ENCODE results near the gene ZNF320.
A peak's percentile ranks its signal among the peaks of the same experiment; 100 is the strongest.
"Not testable (repeated sequence)": the region's sequence is repeated elsewhere in the genome, so short reads cannot be mapped to it uniquely, and the experiment has no call there.

The ZNF320 gene

GRCh38 chr19:52922841-52923777, 25.7 kb upstream of the ZNF320 start, which contains the start of gene ZNF888:
TSS of gene ZNF888 (minus strand) at chr19:52923428. CDS start at chr19:52917873, 5,555 bp downstream.
- DNase-seq (ENCODE audit: low read depth in 3 of 3, low spot score in 1 of 3) = peak; percentile 48 to 77 (median 67)

GRCh38 chr19:52917531-52917930, 20.1 kb upstream of the ZNF320 start:
- DNase-seq (ENCODE audit: low read depth in 3 of 3, low spot score in 1 of 3) = no peak

- DNase-seq (ENCODE audit: low read depth in 3 of 3, low spot score in 1 of 3) = no peak
Measured at GRCh38 chr19:52910648-52911047, 13.2 kb upstream of the ZNF320 start.

- not testable (repeated sequence) for DNase-seq (ENCODE audit: low read depth in 3 of 3, low spot score in 1 of 3)
Measured at GRCh38 chr19:52904052-52904780, 6.8 kb upstream of the ZNF320 start.

- DNase-seq (ENCODE audit: low read depth in 3 of 3, low spot score in 1 of 3) = no peak
Measured at GRCh38 chr19:52901842-52902241, 4.4 kb upstream of the ZNF320 start.

GRCh38 chr19:52898596-52898995, 1.2 kb upstream of the ZNF320 start:
- DNase-seq (ENCODE audit: low read depth in 3 of 3, low spot score in 1 of 3) = not testable (repeated sequence)

- no peak for DNase-seq (ENCODE audit: low read depth in 3 of 3, low spot score in 1 of 3)
Measured at GRCh38 chr19:52898101-52898500, 666 bp upstream of the ZNF320 start.

GRCh38 chr19:52896431-52897137, 851 bp downstream of the ZNF320 start:
- DNase-seq (ENCODE audit: low read depth in 3 of 3, low spot score in 1 of 3) = no peak

GRCh38 chr19:52891336-52891735, 6.1 kb downstream of the ZNF320 start:
- DNase-seq (ENCODE audit: low read depth in 3 of 3, low spot score in 1 of 3) = no peak

- DNase-seq (ENCODE audit: low read depth in 3 of 3, low spot score in 1 of 3) = no peak
Measured at GRCh38 chr19:52889931-52890330, 7.5 kb downstream of the ZNF320 start.

GRCh38 chr19:52889076-52889475, 8.4 kb downstream of the ZNF320 start:
- no peak for DNase-seq (ENCODE audit: low read depth in 3 of 3, low spot score in 1 of 3)

GRCh38 chr19:52880895-52881389, 16.5 kb downstream of the ZNF320 start:
- DNase-seq (ENCODE audit: low read depth in 3 of 3, low spot score in 1 of 3) = no peak

GRCh38 chr19:52872996-52873395, 24.4 kb downstream of the ZNF320 start:
- DNase-seq (ENCODE audit: low read depth in 3 of 3, low spot score in 1 of 3) = not testable (repeated sequence)

GRCh38 chr19:52871466-52871865, 26.0 kb downstream of the ZNF320 start:
- DNase-seq (ENCODE audit: low read depth in 3 of 3, low spot score in 1 of 3) = no peak

- DNase-seq (ENCODE audit: low read depth in 3 of 3, low spot score in 1 of 3) = not testable (repeated sequence)
Measured at GRCh38 chr19:52868031-52868430, 29.4 kb downstream of the ZNF320 start.

GRCh38 chr19:52857378-52858191, 39.9 kb downstream of the ZNF320 start, which contains the start of gene ZNF468:
TSS of gene ZNF468 (minus strand) at chr19:52857619. CDS start at chr19:52854272, 3,347 bp downstream.
- peak; percentile 32 to 49 (median 45) for DNase-seq (ENCODE audit: low read depth in 3 of 3, low spot score in 1 of 3)

GRCh38 chr19:52856540-52857377, 40.7 kb downstream of the ZNF320 start:
- not testable (repeated sequence) for DNase-seq (ENCODE audit: low read depth in 3 of 3, low spot score in 1 of 3)
